GM21528 (cell line): ENCODE data around the gene SLCO4C1.
A peak's percentile ranks its signal among the peaks of the same experiment; 100 is the strongest.

Source experiments
- ATAC-seq: cut with Tn5 transposase; IDR thresholded peaks from one replicate; pipeline ENCODE4 v1.9.1; 2021; ENCODE audit warnings: mild to moderate bottlenecking, moderate library complexity; ENCODE audit not compliant: unreplicated experiment, low FRiP score

Gene SLCO4C1

DNA sequence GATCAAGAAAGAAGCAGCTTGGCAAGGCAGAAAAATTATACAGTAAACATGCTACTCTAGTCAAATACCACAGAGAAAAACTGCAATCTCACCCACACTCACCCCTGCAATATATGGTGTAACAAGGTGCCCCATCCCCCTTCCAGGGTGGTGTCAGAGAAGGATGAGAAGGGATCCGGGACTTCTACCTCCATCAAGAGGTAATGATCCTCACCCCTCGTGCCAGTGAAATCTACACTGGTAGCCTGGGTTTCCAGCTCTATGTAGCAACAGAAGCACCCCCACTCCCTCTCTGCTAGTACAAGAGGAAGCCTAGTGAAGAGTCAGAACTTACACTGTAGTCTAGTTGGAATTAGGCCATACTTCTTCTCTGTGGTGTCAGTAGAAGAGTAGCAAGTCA is 18.9 kb downstream of the SLCO4C1 start:
- ATAC-seq: no peak

DNA sequence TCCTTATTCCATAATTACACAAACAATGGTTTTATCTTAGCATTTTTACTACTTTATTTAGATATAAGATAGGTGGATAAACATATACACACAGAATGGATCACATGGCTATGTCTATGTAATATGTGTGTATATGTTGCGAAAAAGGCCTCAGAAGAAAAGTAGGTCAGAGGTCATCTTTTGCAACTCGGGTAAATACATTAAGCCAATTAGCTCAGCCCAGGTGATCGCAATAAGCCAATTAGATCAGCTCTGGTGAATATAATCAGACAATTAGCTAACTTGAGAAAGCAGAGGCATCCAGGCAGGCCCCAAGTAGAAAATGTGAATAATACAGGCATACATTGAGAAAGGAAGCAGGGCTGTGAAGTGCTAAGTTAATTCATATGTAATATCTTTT is 24.3 kb downstream of the SLCO4C1 start:
- ATAC-seq: no peak

DNA sequence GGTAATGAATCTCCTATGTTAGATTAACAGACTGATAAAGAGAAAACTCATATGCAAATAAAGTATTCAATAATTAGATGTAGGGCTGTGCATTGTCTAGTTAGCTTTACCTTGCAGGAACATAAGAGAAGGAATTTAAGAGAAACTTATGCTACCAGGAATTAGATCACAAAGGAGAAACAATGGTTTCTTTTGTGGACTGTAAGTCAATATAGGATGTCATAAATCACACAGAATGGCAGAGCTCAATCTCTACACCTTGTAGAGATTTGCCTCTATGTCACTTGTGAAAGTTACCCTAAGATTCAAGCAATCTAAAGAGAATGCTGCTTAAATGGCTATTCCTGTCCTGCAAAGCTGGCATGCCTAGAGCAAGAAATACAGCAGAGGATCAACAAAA is 26.0 kb downstream of the SLCO4C1 start:
- ATAC-seq: no peak

DNA sequence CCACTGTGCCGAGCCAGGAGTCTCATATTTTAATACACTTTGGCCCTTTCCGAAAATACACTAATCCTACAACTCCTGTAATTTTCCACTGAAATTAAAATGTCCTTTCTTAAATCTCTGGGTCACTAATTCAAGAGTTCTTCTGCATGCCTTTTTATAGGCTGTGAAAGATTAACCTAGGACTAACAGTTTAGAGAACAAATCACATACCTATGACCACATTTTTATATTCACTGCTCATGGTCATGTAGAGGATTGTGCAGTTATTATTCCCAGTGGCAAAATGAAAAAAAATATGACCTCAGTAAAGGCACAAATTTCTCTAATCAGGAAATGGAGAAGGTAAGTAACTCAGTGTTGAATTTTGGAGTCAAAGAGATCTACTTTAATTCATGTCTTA is 33.4 kb downstream of the SLCO4C1 start:
- ATAC-seq: no peak

DNA sequence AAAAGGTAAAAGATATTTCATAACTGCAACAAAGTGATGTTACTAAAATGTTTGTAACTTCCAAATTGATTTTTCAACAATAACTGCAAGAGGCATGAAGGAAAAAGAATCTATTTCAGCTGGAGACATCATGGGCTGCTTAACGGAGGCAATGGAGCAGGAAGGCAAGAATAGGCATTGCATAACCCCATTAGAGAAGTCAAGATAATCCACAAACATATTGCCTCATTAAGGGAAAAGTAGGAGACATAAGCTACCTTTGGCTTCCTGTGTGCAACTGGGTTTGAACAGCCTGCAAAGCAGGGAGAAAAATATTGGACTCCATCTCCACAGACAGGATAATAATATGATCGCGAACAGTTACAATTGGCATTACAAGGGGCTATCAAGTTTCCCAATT is 46.7 kb downstream of the SLCO4C1 start:
- ATAC-seq: no peak

DNA sequence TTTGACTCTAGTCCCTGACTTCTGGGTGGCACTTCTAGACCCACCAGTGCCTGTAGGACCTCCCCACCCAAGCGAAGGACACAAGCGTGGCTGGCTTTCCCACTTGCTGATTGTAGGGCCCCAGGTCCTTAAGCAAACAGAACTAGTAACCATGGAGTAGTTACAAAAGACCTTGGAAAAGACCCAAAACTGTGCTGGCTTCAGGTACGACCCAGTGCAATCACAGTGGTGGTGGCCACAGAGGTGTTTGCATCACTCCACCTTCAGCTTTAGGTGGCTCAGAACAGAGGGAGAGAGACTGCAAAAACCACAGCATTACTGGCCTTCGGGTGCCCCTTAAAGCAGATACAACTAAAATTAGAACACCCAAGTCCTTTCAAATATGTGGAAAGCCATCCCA is 52.9 kb downstream of the SLCO4C1 start:
- ATAC-seq: no peak

DNA sequence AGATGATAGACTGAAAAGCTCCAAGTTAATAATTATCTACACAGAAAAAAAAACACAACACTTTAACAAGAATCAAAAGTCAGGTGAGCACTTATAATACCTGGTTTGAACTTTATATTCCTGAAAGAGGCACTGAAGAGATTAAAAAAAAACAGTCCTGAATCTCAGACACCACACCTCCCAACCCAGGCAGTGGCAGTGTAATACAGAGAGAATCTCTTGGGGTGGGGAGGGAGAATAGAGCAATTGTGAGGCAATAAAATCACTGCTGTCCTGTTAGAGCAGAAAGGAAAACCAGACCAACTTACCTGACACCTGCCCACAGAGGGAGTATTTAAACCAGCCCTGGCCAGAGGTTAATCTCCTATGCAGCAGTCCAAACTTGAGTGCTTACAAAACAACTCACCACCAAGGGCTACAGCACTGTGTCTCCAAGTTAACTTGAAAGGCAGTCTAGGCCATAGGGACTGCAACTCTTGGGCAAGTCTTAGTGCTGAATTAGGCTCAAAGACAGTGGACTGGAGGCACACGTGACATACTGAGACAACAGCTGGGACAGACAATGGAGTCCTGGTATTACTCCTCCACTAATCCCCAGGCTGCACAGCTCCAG is 54.2 kb downstream of the SLCO4C1 start:
- ATAC-seq: no peak

DNA sequence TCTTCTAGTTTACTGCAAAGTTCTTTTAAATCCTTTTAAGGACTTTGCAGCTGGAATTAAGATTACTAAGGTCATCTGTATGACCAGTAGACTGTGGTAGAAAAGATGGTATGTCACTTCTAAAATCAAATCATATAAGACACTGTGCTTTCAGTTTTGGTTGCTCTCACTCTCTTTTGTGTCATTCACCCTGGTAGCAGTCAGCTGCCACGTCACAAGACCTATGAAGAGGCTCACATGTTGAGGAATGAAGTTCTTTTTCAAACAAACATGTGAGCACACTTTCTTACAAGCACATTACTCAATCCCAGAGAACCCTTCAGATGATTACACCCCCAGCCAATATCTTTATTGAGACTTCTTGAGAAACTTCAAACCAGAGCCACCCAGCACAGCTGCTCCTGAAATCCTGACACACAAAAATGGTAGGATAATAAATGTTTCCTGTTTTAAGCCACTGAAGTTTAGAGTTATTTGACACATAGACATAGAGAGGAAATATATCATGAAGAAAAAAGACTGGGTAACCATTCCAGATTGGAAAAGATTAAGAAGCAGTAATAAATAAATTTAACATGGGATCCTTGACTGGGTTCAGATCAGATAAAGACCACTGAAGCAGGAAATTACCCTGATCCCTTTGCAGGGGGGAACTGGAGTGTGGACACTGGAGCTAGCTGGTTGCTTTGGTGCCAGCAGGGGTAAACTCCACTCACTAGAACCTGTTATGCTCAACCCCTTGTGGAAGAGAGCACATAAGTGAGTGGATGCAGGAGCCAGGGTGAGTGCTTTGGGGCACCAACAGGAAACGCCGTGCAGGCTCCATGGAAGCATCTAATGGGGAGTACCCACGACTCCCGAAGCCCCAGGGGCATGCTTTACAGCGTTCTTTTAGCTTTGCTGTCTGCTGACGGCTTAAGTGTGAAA is 64.1 kb downstream of the SLCO4C1 start:
- peak; percentile 65 for ATAC-seq

DNA sequence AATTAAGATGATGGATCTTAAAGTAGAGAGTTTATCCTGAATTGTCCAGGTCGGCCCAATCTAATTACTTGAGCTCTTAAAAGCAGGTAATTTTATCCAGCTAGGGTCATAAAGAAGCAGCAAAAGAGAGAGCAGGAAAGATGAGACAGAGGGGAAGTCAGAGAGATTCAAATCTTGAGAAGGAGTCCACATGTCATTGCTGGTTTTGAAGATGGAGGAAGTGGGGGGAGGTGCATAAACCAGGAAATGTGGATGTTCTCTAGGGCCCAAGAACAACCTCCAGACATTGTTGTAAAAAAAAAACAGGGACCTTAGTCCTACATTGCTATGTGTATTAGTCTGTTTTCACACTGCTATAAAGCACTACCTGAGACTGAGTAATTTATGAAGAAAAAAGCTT is 66.4 kb downstream of the SLCO4C1 start:
- no peak for ATAC-seq

DNA sequence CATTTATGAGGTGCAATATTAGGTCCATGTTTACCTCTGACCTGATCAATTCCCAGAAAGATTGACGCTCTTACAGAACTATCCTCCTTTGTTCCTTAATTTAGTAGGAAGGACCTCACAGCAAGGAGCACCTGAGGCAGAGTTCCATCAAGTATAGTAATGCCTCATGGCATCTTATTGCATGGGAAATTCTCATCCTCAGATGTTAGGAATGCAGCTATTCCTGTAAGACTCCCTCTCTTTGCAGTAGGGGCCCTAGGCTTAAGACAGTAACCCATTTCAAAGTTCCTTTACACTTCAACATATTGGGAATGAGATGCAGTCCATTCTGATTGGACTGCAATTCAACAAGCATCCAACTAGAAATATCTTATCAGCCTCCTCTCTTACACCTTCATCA is 69.8 kb downstream of the SLCO4C1 start:
- ATAC-seq: no peak

DNA sequence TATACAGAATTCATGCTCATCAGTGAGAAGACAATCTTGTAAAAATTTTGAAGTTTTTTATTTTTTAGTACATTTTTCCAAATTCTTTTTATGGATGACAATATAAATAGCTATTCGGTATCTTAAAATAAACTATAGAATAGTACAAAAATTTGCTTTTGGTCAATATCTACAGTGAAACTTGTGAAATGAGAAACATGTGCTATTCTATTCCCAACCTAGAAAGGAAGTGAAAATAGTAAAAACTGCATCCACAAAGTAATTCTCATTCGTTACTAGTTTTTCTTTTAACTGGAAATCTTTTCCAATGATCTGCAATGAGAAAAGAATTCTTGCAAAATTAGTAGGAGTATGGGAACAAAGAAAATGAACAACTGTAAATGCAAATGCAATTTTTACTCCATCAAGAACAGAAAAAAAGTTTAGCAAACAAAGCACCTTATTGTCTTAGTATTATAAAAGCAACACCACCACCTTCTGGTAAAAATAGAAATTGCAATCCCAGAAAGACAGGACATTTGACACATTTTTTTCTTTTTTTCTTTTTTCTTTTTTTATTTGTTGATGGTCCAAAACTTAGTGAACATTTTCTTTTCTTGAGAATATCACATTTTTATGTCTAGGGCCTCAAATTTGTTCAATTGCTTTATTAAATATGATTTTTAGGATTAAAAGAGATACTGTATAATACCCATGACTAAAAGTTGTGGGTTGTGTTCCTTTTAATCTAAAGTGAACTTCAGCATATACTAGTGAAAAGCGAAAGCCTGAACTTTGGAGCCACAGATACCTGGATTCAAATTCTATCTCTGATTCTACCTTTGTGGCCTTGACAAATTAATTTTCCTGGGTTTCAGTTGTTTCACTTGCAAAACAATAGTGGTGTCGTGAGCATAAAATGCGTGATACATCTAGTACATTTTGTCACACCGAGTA is 72.3 kb downstream of the SLCO4C1 start:
- ATAC-seq: peak; percentile 71

DNA sequence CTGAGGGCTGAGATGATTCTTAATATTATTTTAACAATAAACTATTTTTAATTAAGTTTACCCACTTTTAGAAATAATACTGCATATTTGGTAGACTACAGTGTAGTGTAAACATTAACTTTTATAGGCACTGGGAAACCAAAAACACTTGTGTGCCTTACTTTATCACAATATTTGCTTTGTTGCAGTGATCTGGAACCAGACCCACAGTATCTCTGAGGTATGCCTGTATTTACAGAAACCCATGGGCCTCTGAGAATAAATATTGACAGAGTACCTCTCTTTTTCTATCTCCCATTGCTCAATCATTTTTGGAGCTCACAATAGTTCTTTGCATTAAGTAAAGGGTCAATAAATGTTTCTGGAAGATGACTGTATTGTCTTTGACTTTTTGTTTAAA is 73.3 kb downstream of the SLCO4C1 start:
- ATAC-seq: no peak

DNA sequence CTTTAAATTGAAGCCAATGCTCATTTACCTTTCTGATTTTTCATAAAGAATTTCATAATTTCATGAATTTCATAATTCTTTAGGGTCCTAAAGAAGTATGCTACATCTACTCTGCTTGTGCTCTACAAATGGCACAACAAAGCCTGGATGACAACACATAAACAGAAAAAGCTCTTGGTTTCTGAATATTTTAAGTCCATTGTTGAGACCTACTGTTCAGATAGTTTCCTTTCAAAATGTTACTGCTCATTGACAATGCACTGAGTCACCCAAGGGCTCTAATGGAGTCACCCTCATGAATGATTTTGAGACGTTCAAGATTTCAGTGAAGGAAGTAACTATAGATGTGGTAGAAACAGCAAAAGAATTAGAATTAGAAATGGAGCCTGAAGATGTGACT is 74.1 kb downstream of the SLCO4C1 start:
- no peak for ATAC-seq

DNA sequence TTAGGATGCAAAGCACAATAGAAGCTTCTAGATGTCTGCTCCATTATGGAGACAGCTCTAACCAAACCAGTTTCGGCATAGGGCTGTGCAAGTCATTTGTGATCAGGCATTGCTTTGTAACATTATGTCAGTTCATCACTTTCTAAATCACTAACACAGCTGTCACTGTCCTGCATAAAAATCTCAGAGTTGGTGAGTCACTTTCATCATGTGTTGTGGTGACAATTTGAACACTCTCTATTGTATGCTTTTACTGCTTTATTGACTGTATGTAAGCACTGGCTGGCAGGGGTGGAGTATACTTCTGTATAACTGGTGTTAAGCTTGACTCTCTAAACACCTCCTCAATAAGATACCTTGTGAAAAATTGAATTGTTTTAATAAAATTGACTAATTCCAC is 77.9 kb downstream of the SLCO4C1 start:
- no peak for ATAC-seq

DNA sequence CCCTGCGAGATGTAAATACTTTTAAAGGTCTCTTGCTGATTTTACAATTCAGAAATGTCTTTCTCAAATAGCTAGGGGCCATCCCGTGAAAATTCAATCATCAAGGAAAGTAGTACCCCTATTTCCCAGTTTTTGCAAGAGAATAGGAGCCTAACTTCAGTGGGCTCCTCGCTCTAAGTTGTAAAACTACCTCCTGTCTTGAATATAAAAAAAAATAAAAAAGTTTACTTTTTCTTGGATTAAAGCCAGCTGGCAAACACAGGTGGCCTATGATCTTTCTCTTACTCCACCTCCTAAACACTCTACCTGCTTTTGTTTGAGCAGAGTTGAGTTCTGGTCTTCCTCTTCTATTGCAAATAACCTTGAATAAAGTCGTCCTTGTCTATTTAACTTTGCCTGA is 79.4 kb downstream of the SLCO4C1 start:
- ATAC-seq: no peak

DNA sequence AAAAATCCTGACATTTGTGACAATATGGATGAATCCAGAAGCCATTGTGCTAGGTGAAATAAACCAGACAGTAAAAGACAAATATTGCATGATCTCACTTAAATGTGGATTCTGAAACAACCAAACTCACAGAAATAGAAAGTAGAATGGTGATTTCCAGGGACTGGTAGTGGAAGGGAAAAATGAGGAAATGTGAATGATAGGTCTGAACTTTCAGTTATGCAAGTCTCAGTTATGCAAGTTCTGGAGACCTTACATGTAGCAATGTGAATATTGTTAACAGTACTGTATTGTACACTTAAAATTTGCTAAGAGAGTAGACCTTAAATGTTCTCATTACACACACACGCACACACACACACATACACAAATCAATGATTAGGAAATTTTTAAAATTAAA is 84.9 kb downstream of the SLCO4C1 start:
- ATAC-seq: no peak

DNA sequence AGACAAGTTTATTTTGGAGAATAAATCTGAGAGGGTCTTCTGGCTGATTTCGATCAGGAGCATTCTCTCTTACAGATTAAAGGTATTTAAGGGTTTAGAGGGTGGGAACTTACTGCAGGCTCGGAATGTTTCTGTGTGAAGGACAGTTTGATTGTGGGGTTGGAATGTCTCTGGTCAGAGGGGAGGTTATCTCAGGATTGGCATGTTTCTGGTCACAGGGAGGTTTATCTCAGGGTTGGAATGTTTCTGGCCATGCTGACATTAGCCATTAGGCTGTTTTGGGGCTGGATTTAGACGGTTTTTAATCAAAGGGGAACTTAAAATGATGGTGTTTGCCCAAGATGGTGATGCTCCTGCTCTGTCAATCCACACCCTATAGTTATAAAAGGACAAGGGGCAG is 95.2 kb downstream of the SLCO4C1 start:
- no peak for ATAC-seq

DNA sequence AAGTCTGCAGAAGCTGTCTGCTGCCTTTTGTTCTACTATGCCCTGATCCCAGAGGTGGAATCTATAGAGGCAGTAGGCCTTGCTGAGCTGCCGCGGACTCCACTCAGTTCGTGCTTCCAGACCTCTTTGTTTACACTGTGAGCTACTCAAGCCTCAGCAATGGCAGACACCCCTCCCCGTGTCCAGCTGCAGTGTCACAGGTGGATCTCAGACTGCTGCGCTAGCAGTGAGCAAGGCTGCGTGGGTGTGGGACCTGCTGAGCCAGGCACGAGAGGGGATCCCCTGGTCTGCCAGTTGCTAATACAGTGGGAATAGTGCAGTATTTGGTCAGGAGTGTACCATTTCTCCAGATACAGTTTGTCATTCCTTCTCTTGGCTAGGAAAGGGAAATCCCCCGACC is 99.6 kb downstream of the SLCO4C1 start:
- ATAC-seq: no peak
